Hematopoietic multipotent progenitor cell treated with erythropoietin and hydrocortisone succinate and interleukin-3 and kit ligand, for 15 days (in vitro differentiated cells): Measurements from ENCODE around the gene HAL.
"Not testable (repeated sequence)": the region's sequence is repeated elsewhere in the genome, so short reads cannot be mapped to it uniquely, and the experiment has no call there.

Experiments used
- DNase-seq: peaks from one replicate; pipeline ENCODE4 v3.0.0-alpha.2; 2015; ENCODE audit warnings: low spot score

The HAL gene

GRCh38 chr12:95975491-95975890 is 20.7 kb downstream of the HAL start:
- no peak for DNase-seq

GRCh38 chr12:95974358-95974757 is 21.8 kb downstream of the HAL start:
- no peak for DNase-seq

- DNase-seq: no peak
These were observed 23.2 kb downstream of the HAL start for GRCh38 chr12:95972832-95973456.

GRCh38 chr12:95970905-95971304 is 25.2 kb downstream of the HAL start:
- no peak for DNase-seq

GRCh38 chr12:95969116-95969515 is 27.0 kb downstream of the HAL start:
- DNase-seq: not testable (repeated sequence)

GRCh38 chr12:95967301-95967700 is 28.8 kb downstream of the HAL start:
- no peak for DNase-seq

- DNase-seq: no peak
These were observed 29.8 kb downstream of the HAL start for GRCh38 chr12:95966287-95966870.

GRCh38 chr12:95963096-95963495 is 33.0 kb downstream of the HAL start:
- no peak for DNase-seq

- no peak for DNase-seq
These were observed 33.9 kb downstream of the HAL start for GRCh38 chr12:95962222-95962621.

- DNase-seq: no peak
These were observed 35.9 kb downstream of the HAL start for GRCh38 chr12:95960241-95960640.

GRCh38 chr12:95959107-95959506 is 37.0 kb downstream of the HAL start:
- DNase-seq: no peak

GRCh38 chr12:95956557-95957145 is 39.5 kb downstream of the HAL start:
- DNase-seq: no peak

- no peak for DNase-seq
These were observed 40.5 kb downstream of the HAL start for GRCh38 chr12:95955549-95956159.

- DNase-seq: no peak
These were observed 43.1 kb downstream of the HAL start for GRCh38 chr12:95953000-95953399.

GRCh38 chr12:95951515-95951914 is 44.6 kb downstream of the HAL start:
- no peak for DNase-seq

GRCh38 chr12:95949477-95950206 is 46.5 kb downstream of the HAL start:
- no peak for DNase-seq

GRCh38 chr12:95944108-95944704 is 51.9 kb downstream of the HAL start:
- no peak for DNase-seq

GRCh38 chr12:95943330-95943842 is 52.8 kb downstream of the HAL start, which contains the start of gene AMDHD1:
Gene AMDHD1, plus strand, starts transcription at chr12:95943331. Its CDS starts 68 bp downstream, at chr12:95943399.
- DNase-seq: no peak

GRCh38 chr12:95942524-95943329 is 53.4 kb downstream of the HAL start, which contains the start of gene CCDC38:
Gene CCDC38, minus strand, starts transcription at chr12:95942614. Its CDS starts 6,105 bp downstream, at chr12:95936509.
- peak; percentile 34 for DNase-seq

- no peak for DNase-seq
These were observed 54.0 kb downstream of the HAL start for GRCh38 chr12:95942101-95942523.

- DNase-seq: no peak
These were observed 55.6 kb downstream of the HAL start for GRCh38 chr12:95940514-95940913.
